Glutamatergic neuron (in vitro differentiated cells): ENCODE results near the gene ANXA2R. TPM values are rescaled to one million over a fixed set of nuclear protein-coding genes. Genes with fewer than 3 reads are reported as not detected.

Experiments used
- DNase-seq: peaks from one replicate; pipeline ENCODE4 v3.0.0; 2022
- H3K27ac Mint-ChIP-seq: one replicate; pipeline ENCODE4 v1.8.0; 2020; ENCODE audit warnings: mild to moderate bottlenecking, mixed read lengths, inconsistent platforms; ENCODE audit not compliant: unreplicated experiment
- H3K27me3 Mint-ChIP-seq: one replicate; pipeline ENCODE4 v1.8.0; 2020; ENCODE audit warnings: mild to moderate bottlenecking, moderate library complexity, mixed read lengths, inconsistent platforms; ENCODE audit not compliant: unreplicated experiment
- H3K36me3 Mint-ChIP-seq: one replicate; pipeline ENCODE4 v1.8.0; 2020; ENCODE audit warnings: mild to moderate bottlenecking, mixed read lengths, inconsistent platforms; ENCODE audit not compliant: unreplicated experiment
- H3K4me1 Mint-ChIP-seq: one replicate; pipeline ENCODE4 v1.8.0; 2020; ENCODE audit warnings: mild to moderate bottlenecking, low read depth, mixed read lengths, inconsistent platforms; ENCODE audit not compliant: unreplicated experiment
- H3K4me3 Mint-ChIP-seq: one replicate; pipeline ENCODE4 v1.8.0; 2020; ENCODE audit warnings: mild to moderate bottlenecking, mixed read lengths, inconsistent platforms; ENCODE audit not compliant: unreplicated experiment
- H3K9me3 Mint-ChIP-seq: one replicate; pipeline ENCODE4 v1.8.0; 2020; ENCODE audit warnings: mild to moderate bottlenecking, moderate library complexity, mixed read lengths, inconsistent platforms; ENCODE audit not compliant: unreplicated experiment
- CTCF ChIP-seq: fragments of 200-600 bp; sonication (generic); IDR thresholded peaks from one replicate; pipeline ENCODE4 v1.5.0; 2021; ENCODE audit not compliant: partially characterized antibody, unreplicated experiment
- total RNA-seq: library from RNA; stranded (reverse); fragmentation: NEBNext Ultra II Directional; extraction: Animal tissue kit (Norgen Biotek cat#: 25700); gene quantifications from one replicate; pipeline ENCODE4 v1.2.1, GENCODE V29; 2021; ENCODE audit not compliant: unreplicated experiment

The ANXA2R gene
- total RNA-seq, 1 donor from 2014 or later, result 1.6 TPM

- TF ChIP-seq CTCF, result no peak
- no peaks in the 10 kb centered on the region for H3K36me3 Mint-ChIP-seq
- peaks cover 8% of the 10 kb centered on the region for H3K4me1 Mint-ChIP-seq
- no peak overlapping the region for H3K27ac Mint-ChIP-seq
- peaks cover 39% of the 10 kb centered on the region for H3K27me3 Mint-ChIP-seq
- peaks cover 12% of the 10 kb centered on the region for H3K9me3 Mint-ChIP-seq
- DNase-seq, result peak; percentile 79
- H3K4me3 Mint-ChIP-seq, result peak overlapping the region; percentile 83
These were observed 2.1 kb upstream of the ANXA2R start for GRCh38 chr5:43042176-43042625.

- peaks cover 12% of the 10 kb centered on the region for H3K9me3 Mint-ChIP-seq
- no peak for TF ChIP-seq CTCF
- peak; percentile 70 for DNase-seq
- peaks cover 8% of the 10 kb centered on the region for H3K4me1 Mint-ChIP-seq
- peak overlapping the region; percentile 83 for H3K4me3 Mint-ChIP-seq
- peaks cover 40% of the 10 kb centered on the region for H3K27me3 Mint-ChIP-seq
- H3K36me3 Mint-ChIP-seq, result no peaks in the 10 kb centered on the region
- no peak overlapping the region for H3K27ac Mint-ChIP-seq
These were observed 1.6 kb upstream of the ANXA2R start for GRCh38 chr5:43041669-43042175.

- peaks cover 8% of the 10 kb centered on the region for H3K4me1 Mint-ChIP-seq
- no peak for TF ChIP-seq CTCF
- H3K9me3 Mint-ChIP-seq, result peaks cover 15% of the 10 kb centered on the region
- H3K36me3 Mint-ChIP-seq, result no peaks in the 10 kb centered on the region
- H3K4me3 Mint-ChIP-seq, result peak overlapping the region; percentile 83
- peaks cover 44% of the 10 kb centered on the region for H3K27me3 Mint-ChIP-seq
- H3K27ac Mint-ChIP-seq, result no peak overlapping the region
- DNase-seq, result no peak
These were observed 1.1 kb upstream of the ANXA2R start for GRCh38 chr5:43041110-43041668.

GRCh38 chr5:43039471-43040286 is 440 bp downstream of the ANXA2R start:
- Mint-ChIP-seq H3K27ac (peak overlapping the region; percentile 7), H3K36me3 (no peaks in the 10 kb centered on the region), H3K27me3 (peaks cover 49% of the 10 kb centered on the region), H3K9me3 (peaks cover 18% of the 10 kb centered on the region), H3K4me3 (peak overlapping the region; percentile 84), H3K4me1 (peaks cover 8% of the 10 kb centered on the region)
- no peak for TF ChIP-seq CTCF
- DNase-seq, result peak; percentile 70

- peaks cover 46% of the 10 kb centered on the region for H3K27me3 Mint-ChIP-seq
- no peaks in the 10 kb centered on the region for H3K36me3 Mint-ChIP-seq
- peak overlapping the region; percentile 84 for H3K4me3 Mint-ChIP-seq
- peaks cover 19% of the 10 kb centered on the region for H3K9me3 Mint-ChIP-seq
- peaks cover 8% of the 10 kb centered on the region for H3K4me1 Mint-ChIP-seq
- no peak for DNase-seq
- H3K27ac Mint-ChIP-seq, result no peak overlapping the region
- TF ChIP-seq CTCF, result no peak
These were observed 1.0 kb downstream of the ANXA2R start for GRCh38 chr5:43039152-43039470.
